ENCODE measurements around the gene PARK7. TPM values are rescaled to one million over a fixed set of nuclear protein-coding genes. Genes with fewer than 3 reads are reported as not detected.

The PARK7 gene
- total RNA-seq, 2 experiments from 2014 or later: 138 to 306 TPM

GRCh38 chr1:8015809-8016165 is 54.3 kb downstream of the PARK7 start:
- H3K9me2 ChIP-seq (ENCODE audit: insufficient read depth, low read length): no peaks in the 10 kb centered on the region
- no TSS peak for BruUV-seq (replicated peaks)
- no peak overlapping the region for H3K4me2 ChIP-seq (ENCODE audit: low read length)
- no peaks in the 10 kb centered on the region for H3K79me2 ChIP-seq (ENCODE audit: insufficient read depth, low read depth, low read length)
- no peak overlapping the region for H3K4me3 ChIP-seq (ENCODE audit: low read depth, low read length, poor library complexity, severe bottlenecking)
- ChIA-PET POLR2A (interaction anchor here (0.6 kb wide), 1 partner anchor 39 kb away, joined by 3 read pairs; no protein-coding TSS in a partner anchor), CTCF (ENCODE audit: unreplicated experiment) (no interaction called here)
- TF ChIP-seq, protein P1, sequence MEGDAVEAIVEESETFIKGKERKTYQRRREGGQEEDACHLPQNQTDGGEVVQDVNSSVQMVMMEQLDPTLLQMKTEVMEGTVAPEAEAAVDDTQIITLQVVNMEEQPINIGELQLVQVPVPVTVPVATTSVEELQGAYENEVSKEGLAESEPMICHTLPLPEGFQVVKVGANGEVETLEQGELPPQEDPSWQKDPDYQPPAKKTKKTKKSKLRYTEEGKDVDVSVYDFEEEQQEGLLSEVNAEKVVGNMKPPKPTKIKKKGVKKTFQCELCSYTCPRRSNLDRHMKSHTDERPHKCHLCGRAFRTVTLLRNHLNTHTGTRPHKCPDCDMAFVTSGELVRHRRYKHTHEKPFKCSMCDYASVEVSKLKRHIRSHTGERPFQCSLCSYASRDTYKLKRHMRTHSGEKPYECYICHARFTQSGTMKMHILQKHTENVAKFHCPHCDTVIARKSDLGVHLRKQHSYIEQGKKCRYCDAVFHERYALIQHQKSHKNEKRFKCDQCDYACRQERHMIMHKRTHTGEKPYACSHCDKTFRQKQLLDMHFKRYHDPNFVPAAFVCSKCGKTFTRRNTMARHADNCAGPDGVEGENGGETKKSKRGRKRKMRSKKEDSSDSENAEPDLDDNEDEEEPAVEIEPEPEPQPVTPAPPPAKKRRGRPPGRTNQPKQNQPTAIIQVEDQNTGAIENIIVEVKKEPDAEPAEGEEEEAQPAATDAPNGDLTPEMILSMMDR (conservative IDR thresholded peaks at IDR 0.05; ENCODE audit: low read length): no peak
- intact Hi-C loops (cut with micrococcal nuclease; ENCODE audit: unreplicated experiment): loop anchor here (1.0 kb wide), 1 partner anchor 334 kb away; no protein-coding TSS in a partner anchor
- no peak for DNase-seq (ENCODE audit: low spot score)
- H3K36me3 ChIP-seq (ENCODE audit: insufficient read depth, low read length): no peaks in the 10 kb centered on the region
- no peak overlapping the region for H3K27ac ChIP-seq (ENCODE audit: low read depth, low read length, poor library complexity, severe bottlenecking)
- no peaks in the 10 kb centered on the region for H4K20me1 ChIP-seq (ENCODE audit: insufficient read depth, low read length)
- no peaks in the 10 kb centered on the region for H3K4me1 ChIP-seq (ENCODE audit: insufficient read depth, low read length, poor library complexity, severe bottlenecking)
- H3K9me3 ChIP-seq (ENCODE audit: low read length): no peaks in the 10 kb centered on the region
- no peak overlapping the region for H2AFZ ChIP-seq (ENCODE audit: low read length)

DNA sequence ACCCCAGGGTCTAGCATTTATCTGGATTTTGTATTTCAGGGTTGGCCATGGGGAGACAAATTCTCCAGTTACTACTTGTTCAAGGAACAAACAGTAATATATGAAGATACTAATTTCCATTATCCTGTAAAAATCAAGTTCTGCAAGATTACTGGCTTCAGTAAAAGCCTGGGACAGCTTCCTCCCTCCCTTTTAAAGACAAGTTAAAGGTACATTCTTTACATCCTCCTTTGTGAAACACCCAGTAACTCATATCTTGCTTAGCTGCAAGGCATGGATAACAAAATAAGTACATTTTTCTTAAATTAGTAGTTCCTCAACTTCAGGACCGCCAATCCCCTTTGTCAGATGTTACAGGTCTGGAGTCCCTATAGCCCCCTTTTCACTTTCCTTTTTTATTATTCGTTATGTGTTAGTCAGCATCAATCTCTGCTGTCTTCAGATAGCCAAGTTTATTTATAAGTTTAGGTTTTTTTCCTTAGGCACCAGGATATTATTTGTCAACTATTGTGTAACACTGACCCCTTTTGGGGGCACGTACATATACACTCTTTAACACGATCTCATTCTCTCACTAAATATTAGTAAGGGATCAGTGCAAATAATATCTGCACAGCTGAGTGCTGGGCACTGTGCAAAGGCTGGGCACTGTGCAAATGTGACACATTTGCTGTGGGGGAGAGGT is 54.8 kb downstream of the PARK7 start:
- no peak for DNase-seq (ENCODE audit: low spot score)
- no peaks in the 10 kb centered on the region for H3K79me2 ChIP-seq (ENCODE audit: insufficient read depth, low read depth, low read length)
- intact Hi-C loops (cut with micrococcal nuclease; ENCODE audit: unreplicated experiment): no loop called here
- no peaks in the 10 kb centered on the region for H3K9me3 ChIP-seq (ENCODE audit: low read length)
- no peak overlapping the region for H3K4me3 ChIP-seq (ENCODE audit: low read depth, low read length, poor library complexity, severe bottlenecking)
- H3K27ac ChIP-seq (ENCODE audit: low read depth, low read length, poor library complexity, severe bottlenecking): no peak overlapping the region
- TF ChIP-seq, protein P1 (conservative IDR thresholded peaks at IDR 0.05; ENCODE audit: low read length): peak; percentile 58
- TF ChIP-seq EZH2phosphoT487 (IDR thresholded peaks at IDR 0.05; ENCODE audit: borderline replicate concordance, low read depth, low read length): no peak
- BruUV-seq (replicated peaks): no TSS peak
- H3K4me1 ChIP-seq (ENCODE audit: insufficient read depth, low read length, poor library complexity, severe bottlenecking): no peaks in the 10 kb centered on the region
- ChIA-PET CTCF (ENCODE audit: unreplicated experiment) (no interaction called here), POLR2A (interaction anchor here (0.6 to 0.7 kb wide), 2 partner anchors 53 to 739 kb away, joined by 5 to 9 read pairs; no protein-coding TSS in a partner anchor)
- no peaks in the 10 kb centered on the region for H4K20me1 ChIP-seq (ENCODE audit: insufficient read depth, low read length)
- no peaks in the 10 kb centered on the region for H3K9me2 ChIP-seq (ENCODE audit: insufficient read depth, low read length)
- no peak overlapping the region for H2AFZ ChIP-seq (ENCODE audit: low read length)
- H3K4me2 ChIP-seq (ENCODE audit: low read length): no peak overlapping the region
- no peaks in the 10 kb centered on the region for H3K36me3 ChIP-seq (ENCODE audit: insufficient read depth, low read length)

- Histone ChIP-seq H3K79me2 (ENCODE audit: insufficient read depth, low read depth, low read length) (no peaks in the 10 kb centered on the region), H4K20me1 (ENCODE audit: insufficient read depth, low read length) (no peaks in the 10 kb centered on the region)
- no TSS peak for BruUV-seq (replicated peaks)
These were observed 55.4 kb downstream of the PARK7 start for GRCh38 chr1:8016895-8017241.

More at GRCh38 chr1:8016895-8017241, 55.4 kb downstream of the PARK7 start:
- Histone ChIP-seq H3K36me3 (ENCODE audit: insufficient read depth, low read length) (no peaks in the 10 kb centered on the region), H3K4me1 (ENCODE audit: insufficient read depth, low read length, poor library complexity, severe bottlenecking) (no peaks in the 10 kb centered on the region), H3K27ac (ENCODE audit: low read depth, low read length, poor library complexity, severe bottlenecking) (no peak overlapping the region), H3K4me3 (ENCODE audit: low read depth, low read length, poor library complexity, severe bottlenecking) (no peak overlapping the region), H3K9me2 (ENCODE audit: insufficient read depth, low read length) (no peaks in the 10 kb centered on the region), H2AFZ (ENCODE audit: low read length) (no peak overlapping the region), H3K4me2 (ENCODE audit: low read length) (no peak overlapping the region), H3K9me3 (ENCODE audit: low read length) (no peaks in the 10 kb centered on the region)
- TF ChIP-seq, protein P1 (conservative IDR thresholded peaks at IDR 0.05; ENCODE audit: low read length): no peak; the same call in 1 of the 2 replicates
- no peak for TF ChIP-seq EZH2phosphoT487 (IDR thresholded peaks at IDR 0.05; ENCODE audit: borderline replicate concordance, low read depth, low read length)
- intact Hi-C loops (cut with micrococcal nuclease; ENCODE audit: unreplicated experiment): no loop called here
- DNase-seq (ENCODE audit: low spot score): no peak
- ChIA-PET POLR2A (interaction anchor here (0.6 to 0.7 kb wide), 3 partner anchors 31 to 739 kb away, joined by 4 to 9 read pairs (median 5); no protein-coding TSS in a partner anchor), CTCF (ENCODE audit: unreplicated experiment) (no interaction called here)
